GM18505 (cell line): ENCODE results near the gene SIRPB1.
"Not testable (repeated sequence)": the region's sequence is repeated elsewhere in the genome, so short reads cannot be mapped to it uniquely, and the experiment has no call there.

ENCODE experiments used
- ATAC-seq: cut with Tn5 transposase; IDR thresholded peaks from one replicate; pipeline ENCODE4 v1.9.1; 2021; ENCODE audit not compliant: unreplicated experiment
- POLR2A ChIP-seq: IDR thresholded peaks from 4 replicates; pipeline ENCODE4 v1.6.1; 2011; ENCODE audit warnings: borderline replicate concordance; ENCODE audit not compliant: insufficient read depth, insufficient read length; ENCODE audit errors: extremely low read depth

SIRPB1 gene

GRCh38 chr20:1652104-1652503 lies 32.3 kb upstream of the SIRPB1 start:
- TF ChIP-seq POLR2A, result no peak
- no peak for ATAC-seq

GRCh38 chr20:1651268-1652058 lies 31.7 kb upstream of the SIRPB1 start:
- no peak for TF ChIP-seq POLR2A

GRCh38 chr20:1648101-1648500 lies 28.3 kb upstream of the SIRPB1 start:
- no peak for ATAC-seq
- no peak for TF ChIP-seq POLR2A

More at GRCh38 chr20:1651268-1652058, 31.7 kb upstream of the SIRPB1 start:
- no peak for ATAC-seq

- TF ChIP-seq POLR2A, result no peak
Observed at GRCh38 chr20:1646975-1647431, 27.2 kb upstream of the SIRPB1 start.

GRCh38 chr20:1644101-1644962 lies 24.5 kb upstream of the SIRPB1 start:
- no peak for ATAC-seq
- no peak for TF ChIP-seq POLR2A

More at GRCh38 chr20:1646975-1647431, 27.2 kb upstream of the SIRPB1 start:
- ATAC-seq, result no peak

GRCh38 chr20:1638643-1639042 lies 18.8 kb upstream of the SIRPB1 start:
- not testable (repeated sequence) for ATAC-seq

GRCh38 chr20:1637755-1638154 lies 17.9 kb upstream of the SIRPB1 start:
- ATAC-seq, result no peak
- no peak for TF ChIP-seq POLR2A

GRCh38 chr20:1637226-1637625 lies 17.4 kb upstream of the SIRPB1 start:
- no peak for TF ChIP-seq POLR2A

GRCh38 chr20:1636621-1637020 lies 16.8 kb upstream of the SIRPB1 start:
- TF ChIP-seq POLR2A, result no peak
- no peak for ATAC-seq

More at GRCh38 chr20:1637226-1637625, 17.4 kb upstream of the SIRPB1 start:
- ATAC-seq, result no peak

- ATAC-seq, result no peak
- TF ChIP-seq POLR2A, result no peak
Observed at GRCh38 chr20:1635291-1635979, 15.6 kb upstream of the SIRPB1 start.

- TF ChIP-seq POLR2A, result no peak
- ATAC-seq, result no peak
Observed at GRCh38 chr20:1633535-1633934, 13.7 kb upstream of the SIRPB1 start.

GRCh38 chr20:1632178-1632577 lies 12.4 kb upstream of the SIRPB1 start:
- no peak for TF ChIP-seq POLR2A
- ATAC-seq, result no peak

GRCh38 chr20:1631309-1632151 lies 11.7 kb upstream of the SIRPB1 start:
- no peak for ATAC-seq
- TF ChIP-seq POLR2A, result no peak

- no peak for ATAC-seq
- TF ChIP-seq POLR2A, result no peak
Observed at GRCh38 chr20:1630186-1630585, 10.4 kb upstream of the SIRPB1 start.
